Liver (tissue), 9 donors: ENCODE data around the gene TENT5C. TPM values are rescaled to one million over a fixed set of nuclear protein-coding genes. Genes with fewer than 3 reads are reported as not detected.

Experiments used
- DNase-seq: peaks from one replicate; pipeline ENCODE4 v3.0.0-alpha.2; 2017; ENCODE audit warnings: low spot score
- H3K27ac ChIP-seq, 2 donors: one replicate each; pipeline ENCODE4 v1.7.0; 2013; ENCODE audit warnings: inconsistent platforms in 2 of 2, low read length in 2 of 2, control low read depth in 1 of 2, low read depth in 1 of 2, mild to moderate bottlenecking in 1 of 2
- H3K27me3 ChIP-seq, 4 donors: one replicate each; pipeline versions ENCODE4 v1.6.1 to v1.7.0; 2013; ENCODE audit warnings: low read length in 3 of 4, inconsistent platforms in 1 of 4, mild to moderate bottlenecking in 1 of 4, moderate library complexity in 1 of 4; ENCODE audit not compliant: control insufficient read depth in 4 of 4, insufficient read depth in 4 of 4
- H3K36me3 ChIP-seq, 4 donors: one replicate each; pipeline versions ENCODE4 v1.6.1 to v1.7.0; 2013; ENCODE audit warnings: low read length in 3 of 4, mild to moderate bottlenecking in 3 of 4, low read depth in 1 of 4, moderate library complexity in 1 of 4; ENCODE audit not compliant: control insufficient read depth in 4 of 4, insufficient read depth in 3 of 4
- H3K4me1 ChIP-seq, 4 donors: one replicate each; pipeline versions ENCODE4 v1.6.1 to v1.7.0; 2013; ENCODE audit warnings: low read length in 3 of 4, mild to moderate bottlenecking in 3 of 4, moderate library complexity in 1 of 4; ENCODE audit not compliant: control insufficient read depth in 4 of 4, insufficient read depth in 4 of 4
- H3K4me3 ChIP-seq, 3 donors: one replicate each; pipeline versions ENCODE4 v1.6.1 to v1.7.0; 2013; ENCODE audit warnings: low read length in 3 of 3, control low read depth in 1 of 3, low read depth in 1 of 3, mild to moderate bottlenecking in 1 of 3
- H3K9ac ChIP-seq, 2 donors: one replicate each; pipeline ENCODE4 v1.7.0; 2013; ENCODE audit warnings: low read length in 2 of 2, mild to moderate bottlenecking in 2 of 2, moderate library complexity in 2 of 2, control low read depth in 1 of 2, low read depth in 1 of 2
- H3K9me3 ChIP-seq, 4 donors: one replicate each; pipeline versions ENCODE4 v1.6.1 to v1.7.0; 2013; ENCODE audit warnings: low read length in 3 of 4; ENCODE audit not compliant: control insufficient read depth in 4 of 4
- ATF3 ChIP-seq: IDR thresholded peaks from 2 replicates; pipeline ENCODE4 v1.6.1; 2016; ENCODE audit warnings: antibody characterized with exemption
- CTCF ChIP-seq: fragments of 150-350 bp; IDR thresholded peaks from 2 replicates; pipeline ENCODE4 v1.5.1; 2017; ENCODE audit warnings: improper control_type of control experiment, low read depth, low read length; ENCODE audit not compliant: missing input control
- EGR1 ChIP-seq, 2 donors: IDR thresholded peaks; 2 replicates each; pipeline ENCODE4 v1.6.1; 2016 to 2018; ENCODE audit warnings: antibody characterized with exemption in 2 of 2, low read depth in 2 of 2
- FOXA1 ChIP-seq: IDR thresholded peaks from 2 replicates; pipeline ENCODE4 v1.6.1; 2016; ENCODE audit warnings: antibody characterized with exemption
- FOXA2 ChIP-seq: IDR thresholded peaks from 2 replicates; pipeline ENCODE4 v1.6.1; 2016; ENCODE audit warnings: antibody characterized with exemption
- GABPA ChIP-seq, 2 donors: IDR thresholded peaks in 1 of 2; conservative IDR thresholded peaks in 1 of 2; 2 replicates each; pipeline ENCODE4 v1.6.1; 2016; ENCODE audit warnings: antibody characterized with exemption in 2 of 2, mild to moderate bottlenecking in 1 of 2, moderate library complexity in 1 of 2
- HNF4A ChIP-seq, 2 donors: conservative IDR thresholded peaks; 2 replicates each; pipeline ENCODE4 v1.6.1; 2016; ENCODE audit warnings: antibody characterized with exemption in 2 of 2, mild to moderate bottlenecking in 2 of 2
- HNF4G ChIP-seq: IDR thresholded peaks from 2 replicates; pipeline ENCODE4 v1.6.1; 2016; ENCODE audit warnings: antibody characterized with exemption
- JUND ChIP-seq, 2 donors: IDR thresholded peaks; 2 replicates each; pipeline ENCODE4 v1.6.1; 2016; ENCODE audit warnings: antibody characterized with exemption in 2 of 2
- MAX ChIP-seq: IDR thresholded peaks from 2 replicates; pipeline ENCODE4 v1.6.1; 2016; ENCODE audit warnings: antibody characterized with exemption
- NR2F2 ChIP-seq: IDR thresholded peaks from 2 replicates; pipeline ENCODE4 v1.6.1; 2016; ENCODE audit warnings: antibody characterized with exemption
- RAD21 ChIP-seq, 2 donors: IDR thresholded peaks; 2 replicates each; pipeline ENCODE4 v1.6.1; 2016; ENCODE audit warnings: antibody characterized with exemption in 2 of 2, mild to moderate bottlenecking in 2 of 2
- RXRA ChIP-seq, 2 donors: IDR thresholded peaks; 2 replicates each; pipeline ENCODE4 v1.6.1; 2017 to 2018; ENCODE audit warnings: antibody characterized with exemption in 2 of 2, mild to moderate bottlenecking in 1 of 2
- TAF1 ChIP-seq: conservative IDR thresholded peaks from 2 replicates; pipeline ENCODE4 v1.6.1; 2016; ENCODE audit warnings: antibody characterized with exemption, mild to moderate bottlenecking
- YY1 ChIP-seq: IDR thresholded peaks from 2 replicates; pipeline ENCODE4 v1.6.1; 2016; ENCODE audit warnings: antibody characterized with exemption, mild to moderate bottlenecking
- ZBTB33 ChIP-seq: IDR thresholded peaks from 2 replicates; pipeline ENCODE4 v1.6.1; 2016; ENCODE audit warnings: antibody characterized with exemption
- WGBS: extraction: QIAGEN DNeasy Blood & Tissue Kit; methylation state at CpG from one replicate; pipeline ENCODE4 v1.1.7; 2013; 5-methylcytosine and 5-hydroxymethylcytosine counted together
- polyA plus RNA-seq, 2 donors: library from polyadenylated mRNA; stranded (reverse) in 1 of 2; unstranded in 1 of 2; fragments of 200-250 nt in 1 of 2; fragments of >200 nt in 1 of 2; fragmentation: Nextera tagmentation in 1 of 2; extraction: Ambion mirVana in 1 of 2; gene quantifications; one replicate each; pipeline versions ENCODE4 v1.2.1 to v1.2.3, GENCODE V29; 2013 to 2015
- total RNA-seq, 2 donors: library from RNA; depleted of rRNA; stranded (reverse); fragments of >200 nt; gene quantifications; one replicate each; pipeline ENCODE4 v1.2.3, GENCODE V29; 2014
- donor health status: healthy.
- donor health status: healthy.
- donor health status: healthy.
- donor health status: healthy.
- donor health status: healthy.

Gene TENT5C
- total and polyA plus RNA-seq, 4 donors: 1.1 to 200 (median 4.8) TPM

GRCh38 chr1:117599286-117600221 is 6.3 kb upstream of the TENT5C start (continued):
- TF ChIP-seq RAD21 (IDR thresholded peaks at IDR 0.05) (peak in 1 of 2 donors; percentile 54), ZBTB33 (peak; percentile 23), FOXA1 (no peak), YY1 (no peak), GABPA (IDR thresholded peaks at IDR 0.05 in 1 of 2, conservative IDR thresholded peaks at IDR 0.05 in 1 of 2) (no peak), HNF4G (no peak)

GRCh38 chr1:117600325-117600943 is 5.4 kb upstream of the TENT5C start:
- Histone ChIP-seq H3K27me3 (no peaks in the 10 kb centered on the region), H3K9me3 (no peaks in the 10 kb centered on the region), H3K36me3 (no peaks in the 10 kb centered on the region), H3K4me3 (no peak overlapping the region), H3K9ac (no peak overlapping the region), H3K27ac (no peak overlapping the region), H3K4me1 (peaks cover 0 to 12% (median 5%) of the 10 kb centered on the region in 4 donors)
- no peak for TF ChIP-seq NR2F2
- no peak for TF ChIP-seq JUND (IDR thresholded peaks at IDR 0.05)
- TF ChIP-seq TAF1: no peak
- no peak for TF ChIP-seq EGR1 (IDR thresholded peaks at IDR 0.05; ENCODE audit: low read depth in 2 of 2)
- no peak for TF ChIP-seq CTCF
- no peak for TF ChIP-seq HNF4G
- no peak for TF ChIP-seq ATF3
- TF ChIP-seq YY1: no peak
- TF ChIP-seq GABPA (IDR thresholded peaks at IDR 0.05 in 1 of 2, conservative IDR thresholded peaks at IDR 0.05 in 1 of 2): no peak
- no peak for TF ChIP-seq FOXA2
- TF ChIP-seq MAX: no peak
- TF ChIP-seq RAD21 (IDR thresholded peaks at IDR 0.05): no peak
- no peak for TF ChIP-seq HNF4A (conservative IDR thresholded peaks at IDR 0.05)
- no peak for DNase-seq
- 95% methylated on average over 7 of the region's 7 CpGs for WGBS

- H3K9ac ChIP-seq: no peak overlapping the region
- H3K4me3 ChIP-seq: no peak overlapping the region
- WGBS: 89% methylated on average over 4 of the region's 4 CpGs
- H3K9me3 ChIP-seq: no peaks in the 10 kb centered on the region
- H3K4me1 ChIP-seq: peaks cover 0 to 12% (median 5%) of the 10 kb centered on the region in 4 donors
- H3K27ac ChIP-seq: no peak overlapping the region
- no peaks in the 10 kb centered on the region for H3K27me3 ChIP-seq
- DNase-seq: no peak
- no peaks in the 10 kb centered on the region for H3K36me3 ChIP-seq
- no peak for TF ChIP-seq CTCF
- TF ChIP-seq RXRA (IDR thresholded peaks at IDR 0.05): no peak
- no peak for TF ChIP-seq NR2F2
- TF ChIP-seq MAX: no peak
- TF ChIP-seq ATF3: no peak
- TF ChIP-seq YY1: no peak
- TF ChIP-seq EGR1 (IDR thresholded peaks at IDR 0.05; ENCODE audit: low read depth in 2 of 2): no peak
- TF ChIP-seq HNF4A (conservative IDR thresholded peaks at IDR 0.05): no peak
- TF ChIP-seq FOXA1: no peak
- no peak for TF ChIP-seq RAD21 (IDR thresholded peaks at IDR 0.05)
- no peak for TF ChIP-seq JUND (IDR thresholded peaks at IDR 0.05)
- no peak for TF ChIP-seq ZBTB33
Observed at GRCh38 chr1:117600966-117601365, 4.9 kb upstream of the TENT5C start.
